Neutrophil (primary cell): ENCODE measurements around the gene CSDE1.

ENCODE experiments used
- H3K27ac ChIP-seq: fragments of 200-600 bp; sonication (generic); 2 replicates; pipeline ENCODE4 v1.5.1; 2016; ENCODE audit warnings: mild to moderate bottlenecking, moderate library complexity
- H3K27me3 ChIP-seq: fragments of 200-600 bp; sonication (generic); 2 replicates; pipeline ENCODE4 v1.6.0; 2016; ENCODE audit warnings: mild to moderate bottlenecking
- H3K36me3 ChIP-seq: fragments of 200-600 bp; sonication (generic); 2 replicates; pipeline ENCODE4 v1.5.1; 2017
- H3K4me1 ChIP-seq, 2 experiments: fragments of 200-600 bp in 1 of 2; sonication (generic) in 1 of 2; 1 replicate in 1 of 2; 2 replicates in 1 of 2; pipeline versions ENCODE4 v1.5.1 to v1.6.1; 2013 to 2016; ENCODE audit warnings: low read depth in 1 of 2, low read length in 1 of 2, mild to moderate bottlenecking in 1 of 2, moderate library complexity in 1 of 2; ENCODE audit not compliant: control insufficient read depth in 1 of 2, insufficient read depth in 1 of 2
- H3K4me3 ChIP-seq, 2 experiments: fragments of 200-600 bp in 1 of 2; sonication (generic) in 1 of 2; 1 replicate in 1 of 2; 2 replicates in 1 of 2; pipeline ENCODE4 v1.5.1; 2013 to 2016; ENCODE audit warnings: low read depth in 1 of 2, low read length in 1 of 2, mild to moderate bottlenecking in 1 of 2, moderate library complexity in 1 of 2
- H3K9me3 ChIP-seq: fragments of 200-600 bp; sonication (generic); 2 replicates; pipeline ENCODE4 v1.5.1; 2016
- TF ChIP-seq, protein P1 (sequence below): fragments of 200-600 bp; sonication (generic); IDR thresholded peaks from 2 replicates; pipeline ENCODE4 v1.5.1; 2016; ENCODE audit warnings: antibody characterized with exemption

The CSDE1 gene

DNA sequence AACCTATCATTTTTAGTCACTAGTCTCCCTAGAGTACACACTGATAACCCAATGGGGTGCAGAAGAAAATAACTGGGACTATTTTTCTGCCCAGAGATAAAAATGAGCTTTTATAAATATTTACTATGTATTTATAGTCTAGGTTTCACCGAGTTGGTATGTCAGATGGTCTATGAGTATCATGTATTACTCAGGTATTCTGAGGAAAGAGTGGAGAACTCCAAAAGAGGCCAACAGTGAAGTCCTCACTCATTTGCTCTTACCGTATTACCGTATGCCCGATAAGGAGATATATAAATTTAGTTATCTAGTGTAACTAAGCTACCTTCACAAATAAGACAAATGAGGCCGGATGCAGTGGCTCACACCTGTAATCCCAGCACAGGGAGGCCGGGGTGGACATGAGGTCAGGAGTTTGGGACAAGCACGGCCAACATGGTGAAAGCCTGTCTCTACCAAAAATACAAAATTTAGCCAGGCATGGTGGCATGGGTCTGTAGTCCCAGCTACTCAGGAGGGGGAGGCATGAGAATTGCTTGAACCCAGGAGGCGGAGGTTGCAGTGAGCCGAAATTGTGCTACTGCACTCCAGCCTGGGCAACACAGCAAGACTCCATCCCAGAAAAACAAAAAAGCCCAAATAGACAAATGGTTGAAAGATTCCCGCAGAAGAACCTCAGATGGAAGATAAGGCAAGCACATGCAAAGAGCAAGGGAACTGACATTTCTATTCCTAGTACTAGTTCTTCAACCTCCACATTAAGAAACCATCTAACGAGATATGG lies 15.6 kb downstream of the CSDE1 start:
- Histone ChIP-seq H3K27me3 (no peaks in the 10 kb centered on the region), H3K27ac (no peak overlapping the region), H3K4me1 (no peaks in the 10 kb centered on the region), H3K36me3 (peaks cover 55% of the 10 kb centered on the region), H3K4me3 (no peak overlapping the region), H3K9me3 (no peaks in the 10 kb centered on the region)
- TF ChIP-seq, protein P1, sequence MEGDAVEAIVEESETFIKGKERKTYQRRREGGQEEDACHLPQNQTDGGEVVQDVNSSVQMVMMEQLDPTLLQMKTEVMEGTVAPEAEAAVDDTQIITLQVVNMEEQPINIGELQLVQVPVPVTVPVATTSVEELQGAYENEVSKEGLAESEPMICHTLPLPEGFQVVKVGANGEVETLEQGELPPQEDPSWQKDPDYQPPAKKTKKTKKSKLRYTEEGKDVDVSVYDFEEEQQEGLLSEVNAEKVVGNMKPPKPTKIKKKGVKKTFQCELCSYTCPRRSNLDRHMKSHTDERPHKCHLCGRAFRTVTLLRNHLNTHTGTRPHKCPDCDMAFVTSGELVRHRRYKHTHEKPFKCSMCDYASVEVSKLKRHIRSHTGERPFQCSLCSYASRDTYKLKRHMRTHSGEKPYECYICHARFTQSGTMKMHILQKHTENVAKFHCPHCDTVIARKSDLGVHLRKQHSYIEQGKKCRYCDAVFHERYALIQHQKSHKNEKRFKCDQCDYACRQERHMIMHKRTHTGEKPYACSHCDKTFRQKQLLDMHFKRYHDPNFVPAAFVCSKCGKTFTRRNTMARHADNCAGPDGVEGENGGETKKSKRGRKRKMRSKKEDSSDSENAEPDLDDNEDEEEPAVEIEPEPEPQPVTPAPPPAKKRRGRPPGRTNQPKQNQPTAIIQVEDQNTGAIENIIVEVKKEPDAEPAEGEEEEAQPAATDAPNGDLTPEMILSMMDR: no peak

DNA sequence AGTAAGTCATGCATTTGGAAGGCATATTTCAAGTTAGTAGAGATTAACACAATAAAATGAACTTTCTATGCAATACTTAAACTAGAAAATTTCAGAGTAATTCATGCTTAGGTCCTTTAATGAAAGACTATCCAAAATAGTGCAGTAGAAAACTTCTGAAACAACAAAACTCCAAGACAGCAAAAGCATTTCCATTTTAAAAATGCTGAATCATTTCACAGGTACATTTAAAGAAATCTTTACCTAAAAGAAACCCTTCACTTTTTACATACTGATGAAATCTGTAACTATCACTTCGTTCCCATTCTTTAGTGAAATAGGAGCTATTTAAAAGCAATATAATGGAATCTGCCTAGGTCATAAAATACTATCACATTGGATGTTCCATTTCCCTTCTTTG lies 17.5 kb downstream of the CSDE1 start:
- Histone ChIP-seq H3K4me1 (no peaks in the 10 kb centered on the region), H3K27ac (no peak overlapping the region), H3K27me3 (no peaks in the 10 kb centered on the region), H3K4me3 (no peak overlapping the region), H3K9me3 (no peaks in the 10 kb centered on the region), H3K36me3 (peaks cover 63% of the 10 kb centered on the region)
- TF ChIP-seq, protein P1: no peak

DNA sequence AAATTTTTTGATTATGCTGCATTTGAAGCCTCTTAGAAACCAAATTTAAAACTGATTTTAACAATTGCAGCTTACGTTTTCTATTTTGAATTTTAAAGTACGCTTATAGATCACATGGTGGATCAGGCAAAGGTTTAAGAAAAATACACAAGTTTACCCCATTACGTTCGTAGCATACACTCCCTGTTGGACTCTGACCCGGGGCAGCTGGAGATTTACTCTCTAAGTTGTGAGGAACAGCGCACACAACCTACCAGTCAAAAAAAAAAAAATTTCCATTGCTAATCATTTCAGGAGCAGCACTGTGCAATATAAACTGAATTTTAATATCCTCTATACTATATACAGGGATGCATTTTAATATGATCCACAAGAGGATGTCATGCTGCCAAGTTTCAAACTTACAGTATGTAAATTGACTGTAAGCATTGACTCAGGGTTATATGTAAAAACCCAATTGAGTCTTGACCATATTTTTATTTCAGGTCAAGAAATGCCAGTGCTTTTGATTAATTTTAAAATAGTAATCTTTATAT lies 20.4 kb downstream of the CSDE1 start:
- Histone ChIP-seq H3K9me3 (peaks cover 2% of the 10 kb centered on the region), H3K4me1 (no peaks in the 10 kb centered on the region), H3K36me3 (peaks cover 81% of the 10 kb centered on the region), H3K4me3 (no peak overlapping the region), H3K27me3 (no peaks in the 10 kb centered on the region), H3K27ac (no peak overlapping the region)
- TF ChIP-seq, protein P1: no peak

DNA sequence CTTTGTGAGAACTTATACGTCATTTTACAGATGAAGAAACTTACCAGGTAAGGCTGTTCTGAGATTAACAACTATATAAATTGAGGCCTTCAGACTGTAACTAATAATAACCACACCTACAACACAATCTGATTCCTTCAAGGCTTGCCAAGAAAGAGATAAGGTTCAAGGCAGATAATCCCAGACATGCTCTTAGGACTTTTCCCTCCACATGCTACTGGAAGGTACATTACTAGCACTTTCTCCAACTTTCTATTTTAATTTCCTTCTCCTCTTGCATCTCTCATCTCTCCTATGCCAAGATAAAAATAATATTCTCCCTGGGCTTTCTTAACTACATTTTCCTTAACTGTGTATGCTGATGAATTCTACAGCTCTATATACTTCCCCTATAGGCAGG lies 22.3 kb downstream of the CSDE1 start:
- Histone ChIP-seq H3K27me3 (no peaks in the 10 kb centered on the region), H3K9me3 (peaks cover 3% of the 10 kb centered on the region), H3K4me1 (no peaks in the 10 kb centered on the region), H3K36me3 (peaks cover 90% of the 10 kb centered on the region), H3K27ac (no peak overlapping the region), H3K4me3 (no peak overlapping the region)
- TF ChIP-seq, protein P1: no peak

DNA sequence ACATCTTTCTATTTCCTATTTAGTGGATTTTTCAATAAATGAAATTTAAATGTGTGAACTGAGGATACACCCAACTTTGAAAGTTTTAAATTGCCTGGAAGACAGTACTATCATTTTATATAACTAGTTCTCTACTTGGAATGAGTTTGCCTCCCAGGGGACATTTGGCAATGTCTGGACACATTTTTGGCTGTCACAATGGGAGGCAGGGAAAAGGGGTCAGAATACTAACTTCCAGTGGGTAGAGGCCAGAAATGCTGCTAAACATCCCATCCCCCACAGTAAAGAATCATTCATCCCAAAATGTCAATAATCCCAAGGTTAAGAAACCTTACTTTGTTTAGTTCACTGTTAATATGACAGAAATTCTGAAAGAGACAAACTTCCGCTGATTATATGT lies 28.0 kb downstream of the CSDE1 start:
- TF ChIP-seq, protein P1: no peak
- peaks cover 100% of the 10 kb centered on the region for H3K36me3 ChIP-seq
- peaks cover 3% of the 10 kb centered on the region for H3K9me3 ChIP-seq
- no peaks in the 10 kb centered on the region for H3K4me1 ChIP-seq
- no peaks in the 10 kb centered on the region for H3K27me3 ChIP-seq
- H3K4me3 ChIP-seq: no peak overlapping the region
- no peak overlapping the region for H3K27ac ChIP-seq
